HG03442 (cell line): Measurements from ENCODE around the gene EXOC4.

Experiments used
- ATAC-seq: cut with Tn5 transposase; IDR thresholded peaks from one replicate; pipeline ENCODE4 v1.9.1; 2021; ENCODE audit warnings: mild to moderate bottlenecking, moderate library complexity; ENCODE audit not compliant: unreplicated experiment

EXOC4 gene

GRCh38 chr7:133853706-133854276, 600.9 kb downstream of the EXOC4 start:
- ATAC-seq = peak; percentile 85

- no peak for ATAC-seq
Observed at GRCh38 chr7:133854739-133855138, 601.9 kb downstream of the EXOC4 start.

- no peak for ATAC-seq
Observed at GRCh38 chr7:133857376-133858119, 604.7 kb downstream of the EXOC4 start.

GRCh38 chr7:133858311-133858710, 605.4 kb downstream of the EXOC4 start:
- ATAC-seq = no peak

- no peak for ATAC-seq
Observed at GRCh38 chr7:133859231-133859630, 606.4 kb downstream of the EXOC4 start.

- ATAC-seq = no peak
Observed at GRCh38 chr7:133859871-133860450, 607.1 kb downstream of the EXOC4 start.

GRCh38 chr7:133860628-133861335, 607.9 kb downstream of the EXOC4 start:
- no peak for ATAC-seq

- no peak for ATAC-seq
Observed at GRCh38 chr7:133861876-133862275, 609.0 kb downstream of the EXOC4 start.

- ATAC-seq = no peak
Observed at GRCh38 chr7:133863362-133864061, 610.6 kb downstream of the EXOC4 start.

- no peak for ATAC-seq
Observed at GRCh38 chr7:133869556-133869955, 616.7 kb downstream of the EXOC4 start.

- no peak for ATAC-seq
Observed at GRCh38 chr7:133871757-133872156, 618.9 kb downstream of the EXOC4 start.

GRCh38 chr7:133873187-133873586, 620.3 kb downstream of the EXOC4 start:
- ATAC-seq = no peak

- ATAC-seq = no peak
Observed at GRCh38 chr7:133873631-133874030, 620.8 kb downstream of the EXOC4 start.

GRCh38 chr7:133883591-133883990, 630.7 kb downstream of the EXOC4 start:
- no peak for ATAC-seq

GRCh38 chr7:133885213-133885612, 632.3 kb downstream of the EXOC4 start:
- ATAC-seq = no peak

GRCh38 chr7:133886086-133886485, 633.2 kb downstream of the EXOC4 start:
- no peak for ATAC-seq

GRCh38 chr7:133886797-133887196, 633.9 kb downstream of the EXOC4 start:
- no peak for ATAC-seq

GRCh38 chr7:133887459-133887858, 634.6 kb downstream of the EXOC4 start:
- ATAC-seq = no peak

GRCh38 chr7:133888061-133888930, 635.4 kb downstream of the EXOC4 start:
- ATAC-seq = no peak

- ATAC-seq = no peak
Observed at GRCh38 chr7:133904776-133905175, 651.9 kb downstream of the EXOC4 start.
